Measurements from ENCODE around the gene CLN6. TPM values are rescaled to one million over a fixed set of nuclear protein-coding genes. Genes with fewer than 3 reads are reported as not detected.

CLN6 gene
- total RNA-seq, 1 experiment from 2014 or later: 85.7 TPM

GRCh38 chr15:68192804-68193486, 36.6 kb downstream of the CLN6 start:
- Mint-ChIP-seq H3K27ac (ENCODE audit: unreplicated experiment) (peak overlapping the region; percentile 31), H3K27me3 (ENCODE audit: unreplicated experiment) (no peaks in the 10 kb centered on the region), H3K4me3 (ENCODE audit: low read depth, unreplicated experiment) (no peak overlapping the region), H3K9me3 (ENCODE audit: low read depth, unreplicated experiment) (no peaks in the 10 kb centered on the region), H3K36me3 (ENCODE audit: insufficient read depth, unreplicated experiment) (peaks cover 70% of the 10 kb centered on the region), H3K4me1 (ENCODE audit: low read depth, unreplicated experiment) (no peaks in the 10 kb centered on the region)
- no TSS peak for BruUV-seq (replicated peaks)
- CTCF ChIA-PET: no interaction called here
- TF ChIP-seq, protein P1, sequence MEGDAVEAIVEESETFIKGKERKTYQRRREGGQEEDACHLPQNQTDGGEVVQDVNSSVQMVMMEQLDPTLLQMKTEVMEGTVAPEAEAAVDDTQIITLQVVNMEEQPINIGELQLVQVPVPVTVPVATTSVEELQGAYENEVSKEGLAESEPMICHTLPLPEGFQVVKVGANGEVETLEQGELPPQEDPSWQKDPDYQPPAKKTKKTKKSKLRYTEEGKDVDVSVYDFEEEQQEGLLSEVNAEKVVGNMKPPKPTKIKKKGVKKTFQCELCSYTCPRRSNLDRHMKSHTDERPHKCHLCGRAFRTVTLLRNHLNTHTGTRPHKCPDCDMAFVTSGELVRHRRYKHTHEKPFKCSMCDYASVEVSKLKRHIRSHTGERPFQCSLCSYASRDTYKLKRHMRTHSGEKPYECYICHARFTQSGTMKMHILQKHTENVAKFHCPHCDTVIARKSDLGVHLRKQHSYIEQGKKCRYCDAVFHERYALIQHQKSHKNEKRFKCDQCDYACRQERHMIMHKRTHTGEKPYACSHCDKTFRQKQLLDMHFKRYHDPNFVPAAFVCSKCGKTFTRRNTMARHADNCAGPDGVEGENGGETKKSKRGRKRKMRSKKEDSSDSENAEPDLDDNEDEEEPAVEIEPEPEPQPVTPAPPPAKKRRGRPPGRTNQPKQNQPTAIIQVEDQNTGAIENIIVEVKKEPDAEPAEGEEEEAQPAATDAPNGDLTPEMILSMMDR (IDR thresholded peaks at IDR 0.05; ENCODE audit: unreplicated experiment): no peak
- intact Hi-C loops (cut with micrococcal nuclease; ENCODE audit: unreplicated experiment): no loop called here
- DNase-seq: no peak

DNA sequence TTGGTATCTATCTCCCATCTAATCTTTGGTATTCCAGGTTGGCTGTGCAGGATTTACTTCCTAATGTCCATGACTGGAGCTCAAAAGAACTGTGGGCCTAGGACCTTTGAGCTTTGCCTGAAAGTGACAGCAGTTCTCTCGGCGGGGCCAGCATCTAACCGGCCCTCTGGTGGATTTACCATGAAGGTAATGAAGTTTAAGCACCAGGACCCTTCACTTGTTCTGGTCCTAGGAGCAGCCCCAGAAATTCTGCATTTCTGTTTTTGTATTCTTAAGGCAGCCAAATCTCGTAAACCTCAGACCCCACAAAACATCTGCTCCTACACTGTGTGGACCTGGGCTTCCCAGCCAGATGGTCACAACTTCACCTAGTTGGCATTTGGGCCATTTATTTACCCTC, 37.4 kb downstream of the CLN6 start:
- H3K27me3 Mint-ChIP-seq (ENCODE audit: unreplicated experiment): no peaks in the 10 kb centered on the region
- peaks cover 68% of the 10 kb centered on the region for H3K36me3 Mint-ChIP-seq (ENCODE audit: insufficient read depth, unreplicated experiment)
- no peak for DNase-seq
- BruUV-seq (replicated peaks): no TSS peak
- H3K9me3 Mint-ChIP-seq (ENCODE audit: low read depth, unreplicated experiment): no peaks in the 10 kb centered on the region
- H3K4me3 Mint-ChIP-seq (ENCODE audit: low read depth, unreplicated experiment): no peak overlapping the region
- TF ChIP-seq, protein P1 (IDR thresholded peaks at IDR 0.05; ENCODE audit: unreplicated experiment): no peak
- CTCF ChIA-PET: no interaction called here
- peak overlapping the region; percentile 9 for H3K27ac Mint-ChIP-seq (ENCODE audit: unreplicated experiment)
- no peaks in the 10 kb centered on the region for H3K4me1 Mint-ChIP-seq (ENCODE audit: low read depth, unreplicated experiment)
- intact Hi-C loops (cut with micrococcal nuclease; ENCODE audit: unreplicated experiment): no loop called here

DNA sequence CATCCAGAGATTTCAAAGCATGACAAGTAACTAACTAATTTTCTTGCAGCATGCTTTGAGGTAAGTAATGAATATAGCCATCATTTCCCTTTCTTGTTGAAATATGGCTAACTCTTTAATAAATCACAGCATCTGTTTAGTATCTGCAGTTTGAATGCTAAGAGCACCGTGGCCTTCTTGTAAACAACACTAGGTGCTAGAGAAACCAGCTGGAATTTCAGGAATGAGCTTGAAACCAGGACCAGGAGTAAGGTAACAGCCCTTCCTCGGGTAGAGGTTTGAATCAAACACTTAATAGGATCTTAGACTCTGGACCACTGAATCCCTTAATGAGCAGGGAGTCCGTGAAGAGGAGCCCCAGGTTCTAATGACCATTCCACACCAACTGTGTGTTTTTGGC, 38.0 kb downstream of the CLN6 start:
- no peaks in the 10 kb centered on the region for H3K27me3 Mint-ChIP-seq (ENCODE audit: unreplicated experiment)
- no peak overlapping the region for H3K4me3 Mint-ChIP-seq (ENCODE audit: low read depth, unreplicated experiment)
- H3K4me1 Mint-ChIP-seq (ENCODE audit: low read depth, unreplicated experiment): no peaks in the 10 kb centered on the region
- intact Hi-C loops (cut with micrococcal nuclease; ENCODE audit: unreplicated experiment): no loop called here
- TF ChIP-seq, protein P1 (IDR thresholded peaks at IDR 0.05; ENCODE audit: unreplicated experiment): no peak
- H3K36me3 Mint-ChIP-seq (ENCODE audit: insufficient read depth, unreplicated experiment): peaks cover 67% of the 10 kb centered on the region
- no peaks in the 10 kb centered on the region for H3K9me3 Mint-ChIP-seq (ENCODE audit: low read depth, unreplicated experiment)
- CTCF ChIA-PET: no interaction called here
- no TSS peak for BruUV-seq (replicated peaks)
- no peak for DNase-seq
- no peak overlapping the region for H3K27ac Mint-ChIP-seq (ENCODE audit: unreplicated experiment)

- H3K27ac Mint-ChIP-seq (ENCODE audit: unreplicated experiment): no peak overlapping the region
- peaks cover 63% of the 10 kb centered on the region for H3K36me3 Mint-ChIP-seq (ENCODE audit: insufficient read depth, unreplicated experiment)
- intact Hi-C loops (cut with micrococcal nuclease; ENCODE audit: unreplicated experiment): no loop called here
- no peaks in the 10 kb centered on the region for H3K4me1 Mint-ChIP-seq (ENCODE audit: low read depth, unreplicated experiment)
- H3K4me3 Mint-ChIP-seq (ENCODE audit: low read depth, unreplicated experiment): no peak overlapping the region
- TF ChIP-seq, protein P1 (IDR thresholded peaks at IDR 0.05; ENCODE audit: unreplicated experiment): no peak
- DNase-seq: no peak
- H3K9me3 Mint-ChIP-seq (ENCODE audit: low read depth, unreplicated experiment): no peaks in the 10 kb centered on the region
- no peaks in the 10 kb centered on the region for H3K27me3 Mint-ChIP-seq (ENCODE audit: unreplicated experiment)
- BruUV-seq (replicated peaks): no TSS peak
- CTCF ChIA-PET: interaction anchor here (0.7 kb wide), 1 partner anchor 11 kb away, joined by 3 read pairs; no protein-coding TSS in a partner anchor
Measured at GRCh38 chr15:68190048-68190447, 39.5 kb downstream of the CLN6 start.
